Measurements from ENCODE around the gene GTF3C2.

Gene GTF3C2

GRCh38 chr2:27294928-27295327 lies 61.6 kb downstream of the GTF3C2 start:
- DNase-seq = no peak

- DNase-seq = no peak
Observed at GRCh38 chr2:27291865-27292264, 64.7 kb downstream of the GTF3C2 start.

GRCh38 chr2:27290549-27290948 lies 66.0 kb downstream of the GTF3C2 start:
- no peak for DNase-seq

GRCh38 chr2:27288610-27289009 lies 68.0 kb downstream of the GTF3C2 start:
- DNase-seq = no peak

DNA sequence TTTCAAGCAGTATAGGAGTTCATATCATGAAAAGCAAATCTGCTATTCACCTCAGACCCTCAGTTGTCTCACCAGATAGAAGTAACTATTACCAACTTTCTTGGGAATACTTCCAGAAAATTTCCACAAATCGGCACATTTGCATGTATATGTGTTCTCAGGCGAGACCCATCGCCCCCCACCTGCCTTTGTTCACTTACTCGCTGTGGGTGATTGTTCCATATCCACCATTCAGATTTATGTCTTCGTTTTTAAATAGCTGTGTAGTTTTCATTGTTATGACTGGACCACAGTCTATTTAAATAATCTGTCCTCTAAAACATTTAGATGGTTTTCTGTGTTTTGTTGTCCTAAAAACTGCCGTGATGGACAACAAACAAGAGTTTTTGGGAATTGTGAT lies 71.1 kb downstream of the GTF3C2 start:
- DNase-seq = no peak

GRCh38 chr2:27284996-27285395 lies 71.6 kb downstream of the GTF3C2 start:
- DNase-seq = no peak

DNA sequence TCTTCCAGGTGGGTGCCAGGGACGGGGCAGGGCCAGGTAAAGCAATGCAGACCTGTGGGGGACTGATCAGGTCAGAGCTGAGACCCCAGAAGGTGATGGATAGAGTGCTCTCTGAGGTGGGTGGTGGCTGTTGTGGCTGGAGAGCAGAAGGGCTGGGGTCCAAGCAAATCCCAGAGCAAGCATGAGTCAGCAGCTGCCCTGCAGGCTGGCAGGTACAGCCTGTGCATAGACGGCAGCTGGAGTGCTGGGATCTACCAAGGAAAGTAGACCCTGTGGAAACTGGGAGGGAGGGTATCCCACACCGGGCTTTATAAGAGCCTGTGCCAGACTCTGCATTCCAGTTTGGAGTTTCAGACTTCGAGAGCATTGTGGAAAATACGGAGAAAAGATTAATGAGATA lies 73.7 kb downstream of the GTF3C2 start:
- no peak for DNase-seq

DNA sequence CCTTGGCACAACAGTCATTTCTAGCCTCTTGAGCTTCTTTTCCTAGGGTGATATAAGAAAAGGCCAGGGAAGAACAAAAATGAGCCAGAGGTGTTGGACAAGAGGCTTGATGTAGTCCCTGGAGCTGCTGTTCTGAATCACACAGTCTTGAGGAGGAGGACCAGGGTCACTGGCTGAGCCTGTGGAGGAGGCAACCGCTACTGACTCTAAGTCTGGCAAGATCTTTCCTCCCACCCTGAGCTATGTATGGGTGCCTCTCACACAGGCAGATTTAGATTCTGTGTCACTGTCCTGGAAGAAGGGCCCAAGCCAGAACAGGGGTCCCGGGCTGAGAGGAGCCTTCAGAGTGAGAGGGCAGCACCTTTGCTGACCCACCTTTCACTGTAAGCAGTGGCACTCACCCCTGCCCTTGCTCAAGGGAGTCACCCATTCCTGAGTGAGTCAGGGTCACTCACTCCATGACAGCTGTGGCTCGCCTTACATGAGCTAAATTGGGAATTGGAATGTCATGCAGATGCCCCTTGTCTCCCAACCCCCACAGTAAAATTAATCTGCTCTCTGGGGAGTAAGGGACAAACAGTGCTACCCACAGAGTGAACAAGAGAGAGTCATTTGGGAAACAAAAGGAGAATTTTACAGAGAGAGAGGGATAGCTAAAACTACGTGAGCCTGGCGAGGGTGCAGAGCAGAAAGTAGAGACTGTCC lies 74.6 kb downstream of the GTF3C2 start, which contains the start of gene TRIM54:
Gene TRIM54 (plus strand): TSS at position 575 of the 705 bp plus-strand sequence. CDS start 303 bp downstream, outside the sequence.
- DNase-seq = no peak

GRCh38 chr2:27281442-27281841 lies 75.1 kb downstream of the GTF3C2 start:
- no peak for DNase-seq

DNA sequence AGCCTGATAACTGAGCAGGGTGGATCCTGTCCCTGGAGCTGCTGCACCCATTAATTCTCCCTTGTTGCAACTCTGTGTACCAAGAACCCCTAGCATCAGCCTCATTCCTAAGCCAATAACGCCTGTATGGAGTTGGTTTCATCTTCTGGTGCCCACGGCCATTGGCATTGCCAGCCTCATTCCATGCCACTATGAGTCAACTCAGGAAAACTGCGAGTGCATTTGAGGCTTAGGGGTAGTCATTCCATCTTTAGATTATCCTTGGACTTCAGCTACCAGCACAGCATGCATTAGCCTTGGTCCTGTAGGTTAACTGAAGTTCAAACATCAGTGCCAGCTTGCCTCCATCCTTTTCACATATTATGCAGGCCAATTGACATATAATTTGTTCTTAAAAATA lies 75.7 kb downstream of the GTF3C2 start:
- DNase-seq = no peak

DNA sequence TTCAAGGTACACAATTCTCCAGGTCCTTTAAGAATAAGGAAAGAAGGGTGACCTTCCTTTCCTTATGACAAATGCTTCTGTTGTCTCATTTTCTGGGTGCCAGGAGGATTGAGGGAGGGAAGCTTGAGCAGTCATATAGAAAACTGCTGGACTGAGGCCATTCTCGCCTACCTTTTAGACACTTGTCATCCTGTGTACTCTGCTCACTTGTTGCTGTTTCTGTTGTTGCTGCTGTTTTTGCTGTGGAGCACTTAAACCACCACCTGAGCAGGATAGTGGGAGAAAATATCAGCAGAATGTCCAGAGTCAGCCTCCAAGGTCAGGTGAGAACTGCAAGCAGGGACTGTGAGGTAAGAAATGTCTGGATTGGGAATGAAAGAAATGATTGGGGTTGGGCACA lies 78.6 kb downstream of the GTF3C2 start:
- DNase-seq = no peak
